Activated T-helper 1 cell treated with anti-CD3 and anti-CD28 coated beads, Interleukin-12 subunit alpha, Interleukin-12 subunit beta, Interleukin-2, Interleukin-4 antibody, amounts not matched to agents 30 ng/mL and 10 ng/mL and 1 ng/mL, durations not matched to agents 14 hours and 24 hours and 36 hours (primary cell): Measurements from ENCODE around the gene RNF207. TPM values are rescaled to one million over a fixed set of nuclear protein-coding genes. Genes with fewer than 3 reads are reported as not detected.

Experiments
- DNase-seq: peaks from one replicate; pipeline ENCODE4 v3.0.0; 2021; ENCODE audit warnings: low spot score
- H3K27ac Mint-ChIP-seq: one replicate; pipeline ENCODE4 v1.8.0; 2021; ENCODE audit warnings: mild to moderate bottlenecking, mixed read lengths
- H3K27me3 Mint-ChIP-seq: one replicate; pipeline ENCODE4 v1.8.0; 2022; ENCODE audit warnings: mild to moderate bottlenecking, moderate library complexity, mixed read lengths; ENCODE audit not compliant: insufficient read depth
- H3K36me3 Mint-ChIP-seq: one replicate; pipeline ENCODE4 v1.8.0; 2021; ENCODE audit warnings: low read depth, mixed read lengths
- H3K4me1 Mint-ChIP-seq: one replicate; pipeline ENCODE4 v1.8.0; 2021; ENCODE audit warnings: low read depth, mixed read lengths
- H3K4me3 Mint-ChIP-seq: one replicate; pipeline ENCODE4 v1.8.0; 2021; ENCODE audit warnings: mild to moderate bottlenecking, moderate library complexity, mixed read lengths
- H3K9me3 Mint-ChIP-seq: one replicate; pipeline ENCODE4 v1.8.0; 2021; ENCODE audit warnings: mixed read lengths
- intact Hi-C: fragments of 100-400 bp; cut with micrococcal nuclease; formaldehyde crosslinking; loops from one replicate; pipeline ENCODE4 v1.15.1; 2024
- total RNA-seq: library from RNA; stranded (reverse); gene quantifications from 2 replicates; pipeline ENCODE4 v1.2.3, GENCODE V29; 2022

The RNF207 gene
- total RNA-seq, 1 donor from 2014 or later: 65.8 TPM

GRCh38 chr1:6266641-6267040 lies 60.7 kb downstream of the RNF207 start:
- intact Hi-C loops: no loop called here
- Mint-ChIP-seq H3K27me3 (peaks cover 5% of the 10 kb centered on the region), H3K4me1 (no peaks in the 10 kb centered on the region), H3K4me3 (no peak overlapping the region), H3K27ac (no peak overlapping the region), H3K36me3 (no peaks in the 10 kb centered on the region), H3K9me3 (no peaks in the 10 kb centered on the region)
- no peak for DNase-seq

- Mint-ChIP-seq H3K36me3 (no peaks in the 10 kb centered on the region), H3K4me3 (no peak overlapping the region), H3K27ac (no peak overlapping the region), H3K27me3 (no peaks in the 10 kb centered on the region), H3K9me3 (no peaks in the 10 kb centered on the region), H3K4me1 (no peaks in the 10 kb centered on the region)
- DNase-seq: no peak
- intact Hi-C loops: no loop called here
Observed at GRCh38 chr1:6267686-6268322, 61.9 kb downstream of the RNF207 start.

- intact Hi-C loops: no loop called here
- no peak overlapping the region for H3K27ac Mint-ChIP-seq
- DNase-seq: no peak
- no peaks in the 10 kb centered on the region for H3K4me1 Mint-ChIP-seq
- no peaks in the 10 kb centered on the region for H3K27me3 Mint-ChIP-seq
- H3K36me3 Mint-ChIP-seq: no peaks in the 10 kb centered on the region
- H3K4me3 Mint-ChIP-seq: no peak overlapping the region
- H3K9me3 Mint-ChIP-seq: no peaks in the 10 kb centered on the region
Observed at GRCh38 chr1:6268415-6268814, 62.5 kb downstream of the RNF207 start.

- intact Hi-C loops: no loop called here
- H3K9me3 Mint-ChIP-seq: no peaks in the 10 kb centered on the region
- DNase-seq: no peak
- no peaks in the 10 kb centered on the region for H3K27me3 Mint-ChIP-seq
- no peak overlapping the region for H3K4me3 Mint-ChIP-seq
- no peaks in the 10 kb centered on the region for H3K36me3 Mint-ChIP-seq
- no peak overlapping the region for H3K27ac Mint-ChIP-seq
- no peaks in the 10 kb centered on the region for H3K4me1 Mint-ChIP-seq
Observed at GRCh38 chr1:6269296-6269695, 63.4 kb downstream of the RNF207 start.

DNA sequence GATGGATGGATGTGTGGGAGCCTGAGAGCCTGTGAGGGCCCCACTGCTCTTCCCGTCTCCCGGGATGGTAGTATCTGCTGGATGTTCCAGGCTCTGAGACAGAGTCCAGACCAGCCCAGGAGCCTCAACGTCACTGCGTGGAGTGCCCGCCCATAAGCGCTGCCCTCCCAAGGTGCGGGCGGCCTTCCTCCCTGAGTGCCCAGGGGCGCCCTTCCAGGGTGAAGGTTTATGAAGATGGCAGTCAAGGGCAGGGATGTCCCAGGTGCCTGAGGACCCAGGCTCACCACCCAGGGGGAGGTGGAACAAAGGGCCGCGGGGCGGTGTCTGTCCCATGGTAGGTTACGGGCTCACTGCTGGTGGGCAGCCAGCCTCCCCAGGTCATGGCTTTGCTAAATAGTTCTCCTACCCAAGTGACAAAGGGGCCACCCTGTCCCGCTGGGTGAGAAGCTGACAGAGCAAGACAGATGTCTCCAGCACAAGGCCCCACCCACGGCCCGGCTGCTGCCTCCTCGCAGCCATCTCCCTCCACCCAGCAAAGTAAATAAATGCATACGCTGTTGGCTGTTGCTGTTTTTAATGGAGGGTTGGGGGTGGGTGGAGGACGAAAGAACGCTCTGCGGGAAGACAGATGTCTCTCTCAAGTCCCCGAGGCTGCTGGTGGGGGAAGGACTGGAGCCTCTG lies 63.9 kb downstream of the RNF207 start:
- no peaks in the 10 kb centered on the region for H3K27me3 Mint-ChIP-seq
- no peak overlapping the region for H3K4me3 Mint-ChIP-seq
- no peaks in the 10 kb centered on the region for H3K9me3 Mint-ChIP-seq
- H3K27ac Mint-ChIP-seq: no peak overlapping the region
- no peaks in the 10 kb centered on the region for H3K36me3 Mint-ChIP-seq
- no peaks in the 10 kb centered on the region for H3K4me1 Mint-ChIP-seq
- no peak for DNase-seq
- intact Hi-C loops: no loop called here

DNA sequence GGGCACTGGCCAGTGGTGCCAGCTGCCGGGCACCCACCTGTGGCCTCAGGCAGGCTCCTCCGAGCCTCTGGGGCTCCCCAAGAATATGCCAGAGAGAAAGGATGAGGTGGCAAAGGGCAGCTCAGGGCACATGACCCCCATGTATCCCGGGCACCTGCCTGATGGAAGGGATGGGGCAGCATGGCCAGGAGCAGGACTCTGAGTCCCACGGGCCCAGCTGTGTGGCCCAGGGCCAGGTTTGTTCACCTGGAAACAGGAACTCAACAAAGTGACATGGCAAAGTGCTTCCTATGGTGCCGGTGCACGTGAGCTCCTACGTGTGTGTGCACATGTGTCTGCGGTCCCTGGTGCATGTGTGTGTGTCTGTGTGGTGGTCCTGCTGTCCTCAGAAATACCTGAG lies 64.5 kb downstream of the RNF207 start:
- Mint-ChIP-seq H3K4me3 (no peak overlapping the region), H3K36me3 (no peaks in the 10 kb centered on the region)
- intact Hi-C loops: no loop called here

More for the DNA sequence above, 64.5 kb downstream of the RNF207 start:
- no peak overlapping the region for H3K27ac Mint-ChIP-seq
- no peak for DNase-seq
- H3K4me1 Mint-ChIP-seq: no peaks in the 10 kb centered on the region
- H3K9me3 Mint-ChIP-seq: no peaks in the 10 kb centered on the region
- no peaks in the 10 kb centered on the region for H3K27me3 Mint-ChIP-seq

Other genes with a start within 250 kb of the RNF207 start
- 18.3 and 18.6 TPM in 2 replicates for gene NPHP4, start 213.7 kb upstream of the RNF207 start, total RNA-seq
- 237 and 254 TPM in 2 replicates for gene KCNAB2, start 160.2 kb upstream of the RNF207 start, total RNA-seq
- gene CHD5, start 25.8 kb upstream of the RNF207 start, total RNA-seq: 0.62 and 0.83 TPM in 2 replicates
- gene RPL22, start 6.5 kb upstream of the RNF207 start, total RNA-seq: 421 and 457 TPM in 2 replicates
- 65.0 and 65.9 TPM in 2 replicates for gene ICMT, start 29.8 kb downstream of the RNF207 start, total RNA-seq
- gene HES3, start 38.1 kb downstream of the RNF207 start, total RNA-seq: not detected in 2 replicates
- gene GPR153, start 55.0 kb downstream of the RNF207 start, total RNA-seq: 1.4 and 1.6 TPM in 2 replicates
- gene ACOT7, start 187.6 kb downstream of the RNF207 start, total RNA-seq: 124 and 126 TPM in 2 replicates
- gene HES2, start 213.8 kb downstream of the RNF207 start, total RNA-seq: 0.27 and 0.29 TPM in 2 replicates
- 1.2 and 1.8 TPM in 2 replicates for gene ESPN, start 218.7 kb downstream of the RNF207 start, total RNA-seq